ENCODE data around the gene DAPK1.

The DAPK1 gene

GRCh38 chr9:87650611-87651295, 153.1 kb downstream of the DAPK1 start:
- DNase-seq: no peak

- DNase-seq: no peak
Measured at GRCh38 chr9:87651431-87651830, 153.8 kb downstream of the DAPK1 start.

DNA sequence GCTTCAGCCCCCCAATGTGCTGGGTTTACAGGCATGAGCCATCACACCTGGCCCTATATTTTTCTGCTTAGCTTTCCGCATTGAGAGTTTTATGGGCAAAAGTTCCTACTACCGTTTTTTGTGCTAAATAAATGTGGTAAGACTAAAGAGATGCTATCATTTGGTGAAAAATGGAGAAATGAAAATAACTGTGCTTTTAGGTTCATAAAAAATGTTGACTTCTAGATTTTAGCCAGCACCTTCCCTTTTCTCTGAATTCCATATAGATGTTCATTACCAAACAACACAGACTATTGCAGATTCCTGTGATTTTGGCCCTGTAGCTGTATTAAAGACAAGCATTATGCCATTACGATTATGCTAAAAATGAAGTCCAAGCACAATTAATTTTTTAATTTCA, 156.3 kb downstream of the DAPK1 start:
- no peak for DNase-seq

- DNase-seq: no peak
Measured at GRCh38 chr9:87655731-87656130, 158.1 kb downstream of the DAPK1 start.

- no peak for DNase-seq
Measured at GRCh38 chr9:87656485-87656884, 158.8 kb downstream of the DAPK1 start.

GRCh38 chr9:87657190-87657589, 159.5 kb downstream of the DAPK1 start:
- no peak for DNase-seq

- no peak for DNase-seq
Measured at GRCh38 chr9:87657893-87658292, 160.2 kb downstream of the DAPK1 start.

DNA sequence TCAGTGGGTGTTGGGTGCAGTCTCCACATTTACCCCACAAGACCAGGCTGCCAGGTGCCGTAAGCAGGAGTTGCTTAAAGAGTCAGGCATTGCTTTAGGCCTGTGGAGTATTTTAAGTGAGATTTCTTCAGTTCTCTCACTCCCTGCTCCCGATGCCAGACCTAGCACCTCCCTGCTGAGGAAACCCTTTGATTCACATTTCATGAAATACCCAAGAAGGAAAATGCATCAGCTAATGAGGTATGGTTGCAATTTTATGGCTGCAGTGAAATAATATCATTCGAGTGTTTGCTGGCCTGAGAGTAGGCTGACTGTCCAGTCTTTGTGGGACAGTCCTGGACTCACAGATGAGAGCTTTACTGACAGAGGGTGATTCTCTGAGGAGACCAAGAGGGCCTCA, 160.8 kb downstream of the DAPK1 start:
- no peak for DNase-seq

DNA sequence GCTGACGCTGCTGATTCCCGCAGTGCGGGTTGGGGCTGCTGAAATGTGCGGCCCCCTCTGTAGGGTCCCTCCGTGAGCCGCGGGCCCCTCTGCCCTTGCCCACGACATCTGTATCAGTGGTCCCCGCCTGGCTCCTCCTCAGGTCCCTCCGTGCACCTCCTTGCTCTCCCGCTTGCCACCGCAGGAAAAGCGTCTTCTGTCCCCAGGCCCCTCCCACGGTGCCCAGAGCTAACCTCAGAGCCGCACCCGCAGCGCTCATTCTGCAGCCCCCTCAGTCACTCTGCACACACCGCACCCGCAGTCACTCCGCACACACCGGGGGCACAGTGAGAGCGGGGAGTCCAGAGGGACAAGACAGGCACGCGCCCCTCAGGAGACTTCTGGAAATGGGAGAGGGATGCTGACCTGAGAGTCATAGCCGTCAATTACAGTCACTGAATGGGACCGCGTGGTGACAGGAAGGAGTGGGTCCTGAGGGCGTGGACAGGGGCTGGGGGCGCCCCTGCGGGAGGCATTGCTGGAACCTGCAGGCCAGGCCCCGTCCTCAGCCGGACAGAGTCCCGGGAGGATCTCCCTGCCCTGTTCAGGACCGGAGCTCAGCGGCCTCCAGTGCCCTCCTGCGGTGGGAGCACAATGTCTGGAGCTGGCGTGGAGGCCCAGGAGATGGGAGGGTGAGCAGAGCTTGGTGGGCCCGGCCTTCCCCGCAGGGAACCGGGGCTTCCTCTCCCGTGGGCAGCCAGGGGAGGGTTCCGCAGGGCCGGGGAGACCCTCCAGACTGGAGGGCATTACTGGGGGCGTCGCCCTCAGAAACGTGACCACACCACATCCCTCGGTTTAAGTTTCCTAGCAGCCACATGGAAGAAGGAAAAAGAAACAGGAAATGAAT, 162.1 kb downstream of the DAPK1 start:
- DNase-seq: no peak

GRCh38 chr9:87661241-87661640, 163.6 kb downstream of the DAPK1 start:
- no peak for DNase-seq

DNA sequence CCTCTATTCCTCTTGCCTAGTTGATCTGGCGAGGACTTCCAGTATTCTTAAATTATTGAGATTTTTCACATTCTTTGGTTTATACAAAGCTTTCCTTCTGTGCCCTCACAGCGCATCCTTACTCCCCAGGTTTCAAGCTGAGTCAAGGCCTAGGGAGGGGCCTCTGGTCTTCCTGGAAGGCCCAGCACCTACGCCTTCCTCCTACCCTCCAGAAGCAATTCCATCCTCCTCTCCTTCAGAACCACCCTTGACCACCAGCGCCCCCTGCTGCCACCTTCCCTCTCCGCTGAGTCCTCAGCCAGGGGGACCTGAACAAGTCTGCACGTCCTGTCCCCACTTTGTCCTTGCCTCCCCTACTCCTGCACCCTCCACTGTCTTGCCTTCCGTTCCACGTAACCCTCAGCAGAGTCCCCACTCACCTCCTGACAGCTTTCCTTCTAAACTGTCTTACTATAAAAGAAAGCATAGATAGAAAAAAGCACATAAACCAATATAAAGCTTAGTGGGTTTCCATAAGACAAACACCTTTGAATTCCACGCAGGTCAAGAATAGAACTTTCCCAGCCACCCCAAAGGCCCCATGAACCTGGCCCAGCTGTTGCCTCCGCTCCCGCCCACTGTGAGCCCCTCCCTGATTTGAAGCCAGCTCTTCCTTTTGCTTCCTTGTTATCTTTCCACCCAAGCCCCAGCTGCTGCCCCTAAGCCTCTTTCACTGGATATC, 165.3 kb downstream of the DAPK1 start:
- peak; percentile 43 for DNase-seq

DNA sequence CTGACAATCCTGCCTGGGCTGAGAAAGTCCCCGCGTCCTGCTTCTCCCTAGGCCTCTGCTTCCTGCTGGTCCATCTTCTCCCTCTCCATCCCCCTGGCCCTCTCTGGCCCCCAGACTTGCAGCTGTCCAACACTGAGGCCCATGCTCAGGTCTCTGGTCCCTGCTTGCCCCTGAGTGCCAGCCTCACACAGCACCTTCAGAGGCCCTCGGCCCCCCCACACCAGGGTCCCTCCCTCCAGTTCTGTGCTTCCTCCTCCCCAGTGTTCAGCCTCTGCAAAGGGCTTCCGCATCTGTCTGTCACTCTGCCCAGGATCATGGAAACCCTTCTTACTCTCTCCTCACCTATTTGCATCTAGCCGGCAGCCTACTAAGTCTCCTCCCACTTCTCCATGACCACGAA, 165.9 kb downstream of the DAPK1 start:
- no peak for DNase-seq

- no peak for DNase-seq
Measured at GRCh38 chr9:87664153-87665060, 166.7 kb downstream of the DAPK1 start.

DNA sequence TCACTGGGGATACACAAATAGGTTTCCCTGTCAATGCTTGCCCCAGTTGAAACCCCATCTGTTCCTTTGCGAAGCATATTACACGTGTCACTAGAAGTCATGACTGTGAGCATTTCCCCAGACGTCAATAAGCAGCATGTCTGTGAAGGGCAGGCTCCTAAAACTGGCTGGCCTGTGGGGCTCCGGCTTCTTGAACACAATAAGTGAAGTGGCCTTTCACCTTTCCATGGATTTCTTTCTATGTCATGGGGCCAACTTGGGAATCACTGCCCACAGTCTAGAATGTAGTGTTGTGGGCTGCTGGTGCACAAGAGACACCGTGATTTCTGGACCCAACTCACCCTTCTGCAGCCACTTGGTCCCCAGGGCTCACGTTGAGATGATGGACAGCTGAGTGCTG, 167.8 kb downstream of the DAPK1 start:
- DNase-seq: no peak

GRCh38 chr9:87667164-87667738, 169.6 kb downstream of the DAPK1 start:
- no peak for DNase-seq

DNA sequence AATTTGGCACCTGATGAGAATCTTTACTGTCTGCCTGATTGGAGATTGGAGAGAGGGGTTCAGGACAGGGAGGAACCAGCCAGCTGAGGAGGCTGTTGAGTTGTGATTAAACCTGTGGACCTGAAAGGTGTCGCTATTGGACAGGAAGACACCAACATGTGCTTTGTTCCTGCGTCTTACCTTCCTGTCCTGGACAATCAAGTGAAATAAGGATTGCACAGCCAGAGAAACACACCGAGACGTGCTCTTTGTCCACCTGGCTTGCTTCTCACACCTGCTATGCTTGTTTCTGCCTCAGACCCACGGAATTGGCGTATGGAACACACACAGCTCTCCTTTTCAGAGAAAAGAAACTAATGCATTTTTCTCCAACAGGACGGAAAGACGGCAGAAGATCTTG, 170.6 kb downstream of the DAPK1 start:
- DNase-seq: no peak

DNA sequence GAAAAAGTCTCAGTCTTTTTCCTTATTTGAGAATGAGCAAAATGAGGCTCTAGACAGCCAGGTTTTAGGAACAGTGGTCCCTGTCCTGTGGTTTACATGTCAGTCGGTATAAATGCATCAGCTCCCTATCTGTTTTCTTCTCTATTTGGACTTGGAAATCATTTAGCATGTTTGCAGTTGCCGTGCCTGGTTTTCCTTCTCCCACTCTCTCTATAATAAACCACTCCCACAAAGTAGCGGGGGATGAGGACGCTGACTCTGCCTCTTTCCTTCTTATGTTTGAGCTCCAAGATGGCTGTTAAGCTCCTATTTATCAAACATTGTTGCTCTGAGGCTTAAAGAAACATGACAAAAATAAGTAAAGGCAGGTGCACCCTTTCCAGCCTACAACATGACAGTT, 171.1 kb downstream of the DAPK1 start:
- no peak for DNase-seq

GRCh38 chr9:87670572-87671264, 173.1 kb downstream of the DAPK1 start:
- DNase-seq: no peak

DNA sequence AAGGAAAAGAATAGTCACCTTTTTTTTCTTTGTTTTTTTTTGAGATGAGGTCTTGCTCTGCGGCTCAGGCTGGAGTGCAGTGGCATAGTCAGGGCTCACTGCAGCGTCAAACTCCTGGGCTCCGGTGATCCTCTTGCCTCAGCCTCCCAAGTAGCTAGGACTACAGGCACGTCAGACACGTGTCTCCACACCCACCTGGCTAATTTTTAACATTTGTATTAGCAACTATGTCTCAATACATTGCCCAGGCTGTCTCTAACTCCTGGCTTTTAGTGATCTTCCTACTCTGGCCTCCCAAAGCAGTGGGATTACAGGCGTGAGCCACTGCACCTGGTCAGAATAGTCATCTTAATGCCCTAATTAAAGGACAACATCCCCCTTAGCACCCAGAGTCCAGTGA, 173.8 kb downstream of the DAPK1 start:
- no peak for DNase-seq

DNA sequence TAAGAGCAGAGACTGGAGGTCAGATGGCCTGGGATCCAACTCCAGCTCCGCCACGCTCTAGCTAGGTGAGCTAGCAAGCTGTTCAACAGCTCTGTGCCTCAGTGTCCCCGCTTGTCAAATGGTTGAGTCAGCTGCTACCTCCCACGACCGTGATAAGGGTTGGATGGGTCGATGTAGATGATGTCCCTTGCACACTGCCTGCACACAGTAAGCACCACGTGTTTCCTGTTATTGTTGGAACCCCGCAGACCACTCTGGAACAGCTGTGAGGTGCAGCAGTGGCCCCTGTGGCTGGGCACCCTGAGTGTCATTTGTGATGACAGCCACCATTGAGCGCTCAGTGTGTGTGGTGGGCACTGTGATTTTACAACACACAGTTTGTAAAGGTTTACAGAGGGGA, 174.3 kb downstream of the DAPK1 start:
- no peak for DNase-seq

GRCh38 chr9:87672586-87672985, 174.9 kb downstream of the DAPK1 start:
- no peak for DNase-seq
